HTR-8/SVneo (cell line): ENCODE data around the gene DLG2.

Experiments used
- DNase-seq: peaks from one replicate; pipeline ENCODE4 v3.0.0; 2011; ENCODE audit warnings: low spot score, mixed read lengths; ENCODE audit not compliant: insufficient read length
- FAIRE-seq: peaks from 2 replicates; lab custom pipeline; 2011; peaks lifted over from hg19 to GRCh38; lab: Jason Lieb, UNC

DLG2 gene

DNA sequence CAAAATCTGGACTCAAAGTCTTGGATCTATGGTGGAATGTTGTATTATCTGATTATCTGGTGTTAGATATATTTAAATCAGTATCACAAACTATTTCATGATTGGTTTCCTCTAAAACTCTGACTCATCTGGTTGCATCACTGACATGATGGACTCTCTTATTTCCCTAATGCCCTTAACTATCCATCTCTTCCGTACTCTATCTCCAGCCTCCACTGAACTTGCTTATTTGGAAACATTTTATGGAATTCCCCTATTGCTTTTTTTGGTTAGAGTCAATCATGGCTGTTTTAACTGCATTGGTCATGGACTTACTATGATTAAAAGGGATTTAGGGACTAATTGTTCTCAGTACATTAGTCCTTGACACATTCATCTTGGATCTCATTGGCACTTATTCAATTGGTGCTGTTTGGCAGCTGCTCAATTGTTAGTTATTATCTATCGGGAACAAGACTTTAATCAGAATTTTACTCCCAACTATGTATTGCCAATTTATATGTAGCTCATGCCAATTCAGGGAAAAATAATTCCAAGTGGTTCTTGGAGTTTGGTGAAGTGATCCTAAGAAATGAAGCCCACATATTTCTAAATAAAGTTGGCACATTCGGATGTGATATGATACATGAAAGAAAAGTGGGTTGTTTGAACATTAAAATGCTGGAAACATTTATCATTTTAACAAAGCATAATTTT, 1399.0 kb downstream of the DLG2 start:
- DNase-seq (no peak), FAIRE-seq (no peak)

DNA sequence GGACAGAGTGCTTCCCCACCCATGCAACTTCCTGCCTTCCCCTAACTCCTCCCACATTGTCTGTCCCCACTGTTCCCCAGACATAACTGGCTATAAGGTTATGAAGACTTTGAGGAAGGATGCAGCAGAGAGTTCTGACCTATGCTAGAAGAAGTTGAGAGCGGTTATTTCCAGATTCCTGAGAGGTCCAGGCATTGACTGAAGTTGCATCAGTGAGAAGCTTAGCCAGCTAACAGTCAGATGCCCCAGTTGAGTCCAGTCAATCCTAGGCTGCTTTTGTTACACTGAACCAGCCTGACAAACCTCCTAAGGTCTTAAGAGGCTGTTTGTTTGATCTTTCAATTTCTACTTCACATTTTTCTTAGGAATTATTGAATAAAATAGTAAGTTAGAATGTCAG, 1403.1 kb downstream of the DLG2 start:
- FAIRE-seq (no peak), DNase-seq (no peak)

DNA sequence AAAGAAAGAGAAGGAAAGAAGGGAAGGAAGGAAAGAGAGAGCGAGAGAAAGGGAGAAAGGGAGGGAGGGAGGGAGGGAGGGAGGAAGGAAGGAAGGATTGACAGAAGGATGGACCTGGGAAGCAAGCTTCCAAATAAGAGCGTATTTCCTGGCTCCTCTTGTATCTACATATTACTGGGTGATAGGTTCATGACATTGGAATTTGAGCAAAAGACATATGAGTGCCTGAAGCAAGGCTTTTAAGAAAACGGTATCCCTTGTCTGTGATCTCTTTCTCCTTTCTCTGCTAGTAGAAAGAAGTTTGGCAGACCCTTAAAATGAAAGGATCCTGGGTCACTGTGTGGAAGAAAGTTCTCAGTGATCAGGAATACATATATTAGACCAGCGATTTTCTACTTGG, 1408.8 kb downstream of the DLG2 start:
- DNase-seq (no peak), FAIRE-seq (no peak)

DNA sequence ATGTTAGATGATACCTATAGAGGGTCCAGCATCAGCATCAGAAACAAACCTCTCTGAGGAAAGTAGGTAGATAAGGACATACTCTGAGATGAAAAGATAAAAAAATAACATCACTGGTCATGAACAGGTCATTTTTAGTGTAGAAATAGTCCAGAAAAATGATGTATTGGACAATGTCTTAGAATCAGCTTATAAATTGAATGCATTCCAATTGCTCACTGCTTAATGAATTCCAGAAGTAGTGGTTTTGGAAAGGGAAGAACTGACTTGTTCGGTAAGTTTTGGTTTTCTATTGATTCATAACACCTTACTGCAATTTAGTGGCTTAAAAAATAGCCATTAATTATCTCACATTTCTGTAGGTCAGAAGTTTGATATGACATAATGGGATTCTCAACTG, 1411.5 kb downstream of the DLG2 start:
- DNase-seq (no peak), FAIRE-seq (no peak)

DNA sequence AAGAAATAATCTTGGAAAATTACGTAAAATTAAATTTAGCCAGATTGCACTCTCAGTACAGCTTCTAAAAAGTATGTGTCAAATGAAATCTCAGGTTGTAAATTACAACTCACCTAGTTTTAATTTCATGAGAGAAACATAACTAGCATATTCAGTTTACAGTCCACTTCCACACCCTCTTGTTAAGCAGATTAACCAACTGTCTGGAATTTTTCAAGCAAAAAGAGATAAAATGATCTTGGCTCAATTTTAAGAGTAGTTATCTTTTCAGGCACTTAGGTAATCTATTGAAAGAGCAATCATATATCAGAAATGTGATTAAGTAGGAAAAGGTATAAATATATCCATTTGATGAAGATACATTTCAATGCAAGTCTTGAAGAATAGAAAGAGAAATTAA, 1412.6 kb downstream of the DLG2 start:
- no peak for DNase-seq
- FAIRE-seq = no peak

DNA sequence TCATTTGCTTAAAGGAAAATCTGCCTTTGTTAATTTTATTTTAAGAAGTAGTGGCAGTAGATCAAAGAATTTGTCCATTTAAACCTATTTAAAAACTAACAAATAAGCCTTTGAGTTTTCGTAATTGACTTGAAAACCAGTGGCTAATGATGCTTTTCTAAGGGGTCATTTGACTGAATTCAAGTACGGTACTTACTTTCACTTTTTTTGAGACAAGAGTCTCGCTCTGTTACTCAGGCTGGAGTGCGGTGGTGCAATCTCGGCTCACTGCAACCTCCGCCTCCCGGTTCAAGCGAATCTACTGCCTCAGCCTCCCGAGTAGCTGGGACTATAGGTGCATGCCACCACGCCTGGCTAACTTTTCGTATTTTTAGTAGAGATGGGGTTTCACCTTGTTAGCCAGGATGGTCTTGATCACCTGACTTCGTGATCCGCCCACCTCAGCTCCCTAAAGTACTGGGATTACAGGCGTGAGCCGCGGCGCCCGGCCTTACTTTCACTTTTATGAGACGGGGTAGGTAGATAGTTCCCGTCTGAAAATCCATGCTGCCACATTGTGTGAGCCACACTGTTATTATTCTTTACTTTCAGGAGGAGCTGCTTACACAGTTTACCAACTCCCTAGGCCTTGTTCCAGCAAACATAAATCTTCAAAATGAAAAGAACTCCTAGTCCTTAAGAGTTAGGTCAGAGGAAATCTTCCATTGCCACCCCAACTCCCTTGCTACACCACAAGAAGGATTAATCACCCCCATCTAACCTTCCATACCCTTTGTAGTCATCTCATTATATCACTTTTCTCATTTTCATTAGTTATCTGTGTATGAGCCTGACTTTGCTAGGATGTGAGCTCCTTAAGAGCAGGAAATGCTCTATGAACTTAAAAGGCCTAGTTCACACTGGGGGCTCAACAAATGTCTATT, 1414.4 kb downstream of the DLG2 start:
- DNase-seq (no peak), FAIRE-seq (no peak)

DNA sequence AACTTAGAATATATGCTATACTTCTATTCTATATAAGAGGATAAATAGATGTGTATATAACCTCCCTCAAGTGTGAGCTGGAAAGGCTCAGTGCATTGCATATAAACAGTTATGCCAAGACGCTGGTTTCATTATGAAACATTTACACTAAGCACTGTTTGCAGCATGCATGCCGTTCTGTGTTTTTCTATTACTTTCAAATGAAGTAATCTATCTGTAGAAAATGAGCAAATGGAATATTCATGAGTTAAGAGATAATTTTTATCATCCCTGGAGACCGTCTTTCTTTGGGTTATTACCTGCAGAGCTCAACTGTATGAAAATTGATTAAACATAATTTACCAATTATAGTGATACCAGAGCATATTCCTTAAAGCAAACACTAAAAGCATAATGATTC, 1415.2 kb downstream of the DLG2 start:
- FAIRE-seq (no peak), DNase-seq (no peak)

DNA sequence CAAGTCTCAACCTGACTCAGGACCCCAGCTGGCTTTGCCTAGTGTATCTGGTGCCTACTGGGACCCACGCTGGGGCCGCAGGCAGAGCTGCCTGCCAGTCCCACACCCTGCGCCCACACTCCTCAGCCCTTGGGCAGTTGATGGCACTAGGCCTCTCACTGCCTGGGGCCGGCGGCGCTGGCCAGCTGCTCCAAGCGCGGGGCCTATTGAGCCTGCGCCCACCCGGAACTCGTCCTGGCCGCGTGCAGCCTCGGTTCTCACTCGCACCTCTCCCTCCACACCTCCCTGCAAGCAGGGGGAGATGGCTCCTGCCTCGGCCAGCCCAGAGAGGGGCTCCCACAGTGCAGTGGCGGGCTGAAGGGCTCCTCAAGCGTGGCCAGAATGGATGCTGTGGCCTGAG, 1432.4 kb downstream of the DLG2 start:
- no peak for FAIRE-seq

DNA sequence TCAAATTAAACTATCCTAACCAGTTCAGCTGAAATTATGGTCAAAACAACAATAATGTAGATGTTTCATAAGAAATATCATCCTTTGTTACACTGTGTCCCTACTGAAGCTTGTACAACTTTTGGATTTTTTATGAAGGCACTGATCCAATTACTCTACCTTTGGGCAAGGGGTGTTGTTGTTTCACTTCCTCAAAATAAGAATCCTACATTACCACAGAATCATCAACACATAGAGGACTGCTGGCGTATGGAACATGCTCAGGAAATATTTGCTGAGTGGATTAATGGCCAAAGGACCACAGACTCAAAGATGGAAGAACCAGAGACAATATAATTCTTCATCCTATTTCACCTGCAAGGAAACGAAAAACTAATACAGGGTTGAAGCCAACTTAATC, 1433.4 kb downstream of the DLG2 start:
- no peak for DNase-seq
- no peak for FAIRE-seq

More for the DNA sequence above, 1432.4 kb downstream of the DLG2 start:
- no peak for DNase-seq

DNA sequence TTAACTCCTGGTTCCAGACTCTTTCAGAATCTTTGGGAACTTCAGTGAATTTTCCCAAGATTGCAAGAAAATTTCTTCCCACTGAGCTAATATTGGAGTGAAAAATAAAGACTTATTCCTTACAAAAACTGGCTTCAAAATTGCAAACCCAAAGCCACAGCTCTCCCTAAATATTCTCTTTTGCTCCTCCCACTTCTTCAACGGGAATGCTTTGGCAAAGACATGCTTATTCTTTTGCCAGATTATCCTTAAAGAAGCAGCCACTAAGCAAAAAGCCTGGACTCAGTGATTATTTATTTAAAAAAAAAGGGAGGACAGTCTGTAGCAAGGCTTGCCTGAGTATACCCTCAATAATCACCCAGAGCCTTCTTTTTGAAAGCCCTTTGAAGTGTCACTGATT, 1438.6 kb downstream of the DLG2 start:
- FAIRE-seq = no peak
- DNase-seq = no peak

DNA sequence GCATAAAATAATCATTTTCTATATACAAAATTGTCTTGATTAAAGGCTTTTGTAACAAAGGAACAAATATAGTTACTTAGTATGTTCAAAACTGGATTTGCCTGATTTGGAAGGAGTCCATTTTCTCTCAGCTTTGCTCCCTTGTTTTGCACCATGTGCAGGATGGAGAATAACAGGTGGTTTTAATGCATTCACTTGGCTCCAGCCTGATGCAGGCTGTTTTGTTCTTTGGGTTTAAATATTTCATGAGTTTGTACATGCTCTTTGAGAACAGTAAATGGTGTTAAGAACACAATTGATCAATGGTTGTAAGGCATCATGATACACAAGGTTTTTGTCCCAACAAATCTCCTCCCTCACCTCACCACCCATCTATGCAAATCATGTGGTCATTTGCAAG, 1454.1 kb downstream of the DLG2 start:
- DNase-seq (no peak), FAIRE-seq (no peak)

DNA sequence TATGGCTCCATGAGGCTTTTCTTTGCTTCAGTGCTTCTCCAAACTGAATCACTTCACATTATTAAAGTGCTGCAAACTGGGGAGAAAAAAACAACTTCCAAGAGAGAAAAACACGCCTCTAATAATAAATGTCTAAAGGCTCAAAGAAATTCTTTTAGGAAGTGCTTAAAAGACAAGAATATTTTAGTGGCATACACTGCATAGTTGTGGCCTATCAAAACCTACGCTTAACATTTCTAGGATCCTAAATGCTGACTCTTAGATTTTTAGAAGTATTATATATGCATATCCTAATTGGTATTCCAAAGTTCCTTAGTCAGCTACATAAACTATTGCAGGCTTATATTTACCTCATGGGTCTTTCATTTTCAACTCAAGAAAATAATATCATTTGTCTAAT, 1462.0 kb downstream of the DLG2 start:
- DNase-seq (no peak), FAIRE-seq (no peak)

DNA sequence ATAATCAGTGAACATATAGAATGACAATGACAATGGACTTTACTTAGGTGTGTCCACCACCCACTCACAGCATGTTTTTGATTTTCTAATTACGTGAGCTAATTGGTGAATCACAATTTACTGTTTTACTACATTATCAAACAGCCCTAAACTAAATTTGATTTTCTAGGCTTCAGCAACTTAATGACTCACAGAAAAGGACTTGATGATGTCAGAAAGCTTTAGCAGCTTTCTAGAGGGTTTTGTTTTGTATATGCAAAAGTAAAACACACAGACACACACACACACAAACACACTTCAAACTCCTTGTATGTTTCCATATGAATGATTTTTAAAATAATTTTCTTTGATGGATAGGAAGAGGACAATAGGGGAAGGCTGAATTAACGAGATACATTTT, 1462.4 kb downstream of the DLG2 start:
- FAIRE-seq (no peak), DNase-seq (no peak)

DNA sequence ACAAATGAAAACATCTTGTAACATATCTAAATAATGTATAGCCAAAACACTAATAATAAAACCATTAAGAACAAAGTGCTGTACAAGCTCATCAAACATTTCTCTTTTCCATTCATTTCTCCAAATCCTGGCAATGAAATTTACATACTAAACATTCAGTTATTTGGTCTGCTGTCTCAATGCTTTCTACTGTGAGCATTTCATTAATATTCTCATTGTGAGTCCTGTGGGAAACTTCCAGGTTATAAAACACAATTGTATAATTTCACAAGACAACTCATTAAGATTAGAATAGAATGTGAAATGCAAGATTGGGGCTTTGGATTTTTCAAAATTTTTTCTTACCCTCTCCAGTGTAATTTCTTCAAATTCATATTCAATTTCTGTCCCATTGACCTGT, 1464.0 kb downstream of the DLG2 start:
- FAIRE-seq = no peak
- DNase-seq = no peak

DNA sequence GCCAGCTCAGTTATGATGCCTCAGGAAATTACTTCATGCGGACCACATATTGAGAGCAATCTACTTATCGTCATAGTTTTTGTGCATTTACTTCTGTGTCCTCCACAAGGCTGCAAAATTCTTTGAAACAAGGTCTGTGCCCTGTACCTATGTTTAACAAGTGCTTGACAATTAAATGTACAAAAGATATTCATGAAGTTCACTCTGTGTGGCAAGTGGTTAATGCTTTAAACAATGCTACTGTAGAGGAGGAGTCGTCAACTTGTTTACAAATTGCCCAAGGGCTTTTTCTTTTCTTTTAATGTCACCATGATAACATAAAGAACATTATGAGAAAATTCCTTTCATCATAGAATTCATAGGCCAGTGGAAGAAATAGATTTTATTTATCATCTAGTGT, 1469.5 kb downstream of the DLG2 start:
- DNase-seq (no peak), FAIRE-seq (no peak)

DNA sequence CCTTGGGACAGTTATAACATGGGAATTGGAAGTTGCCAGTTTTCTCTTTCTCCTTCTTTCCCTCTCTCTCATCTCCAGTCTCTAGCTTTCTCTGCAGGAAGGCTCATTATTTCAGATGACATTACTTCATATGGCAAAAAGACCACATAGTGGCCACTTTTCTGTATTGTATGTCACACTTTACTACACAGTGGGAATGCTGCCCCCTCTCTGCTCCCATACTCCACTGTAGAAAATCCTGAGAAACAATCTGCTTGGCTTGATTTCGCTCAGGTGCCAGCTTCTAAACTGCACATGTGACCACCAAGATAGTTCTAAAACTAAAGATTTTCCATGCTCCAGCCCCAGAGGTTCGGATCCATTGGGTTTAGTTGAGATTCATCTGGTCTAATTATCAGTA, 1480.3 kb downstream of the DLG2 start:
- DNase-seq (no peak), FAIRE-seq (no peak)

DNA sequence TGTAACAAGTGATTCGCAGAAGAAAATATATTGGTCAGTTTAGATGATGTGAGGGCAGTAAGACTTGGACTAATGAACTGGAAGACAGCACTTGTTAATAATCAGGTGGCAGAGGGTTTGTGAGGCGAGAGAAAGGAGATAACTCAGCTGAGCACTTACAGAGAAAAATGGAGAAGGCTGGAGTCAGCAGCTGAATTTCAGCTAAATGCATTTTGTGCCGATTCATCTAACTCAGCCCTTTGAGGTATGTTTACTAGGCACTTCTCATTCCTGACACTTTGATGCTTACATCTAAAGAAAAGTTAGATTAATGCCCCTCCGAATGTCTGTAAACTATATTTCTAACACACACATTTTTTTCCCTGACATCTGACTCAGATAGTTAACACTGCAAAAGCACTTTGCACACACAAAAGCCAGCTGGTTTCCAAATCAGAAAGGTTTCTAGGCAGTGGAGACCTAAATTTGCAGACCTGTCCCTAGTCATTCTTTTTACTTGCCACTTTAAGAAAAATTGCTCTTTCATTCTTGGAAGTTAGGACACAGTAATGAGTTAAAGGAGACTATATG, 1481.4 kb downstream of the DLG2 start:
- FAIRE-seq (no peak), DNase-seq (no peak)

DNA sequence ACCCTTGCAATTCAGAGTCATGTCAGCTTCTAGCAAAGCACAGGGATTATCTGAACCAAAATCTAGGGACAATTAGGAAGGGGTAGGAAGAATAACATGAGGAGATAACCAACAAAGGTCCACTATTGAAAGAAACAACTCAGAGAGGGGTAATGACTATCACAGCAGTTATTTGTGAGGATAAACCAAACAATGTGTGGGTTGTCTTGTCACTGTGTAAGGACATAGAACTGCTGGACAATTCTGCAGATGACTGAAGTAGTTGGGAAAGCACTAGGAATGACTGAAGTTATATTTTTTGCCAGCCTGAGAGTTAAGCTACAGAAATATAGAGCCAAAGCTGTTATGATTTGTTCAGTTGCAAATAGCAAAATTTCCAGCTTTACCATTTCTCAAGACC, 1482.6 kb downstream of the DLG2 start:
- DNase-seq (no peak), FAIRE-seq (no peak)

DNA sequence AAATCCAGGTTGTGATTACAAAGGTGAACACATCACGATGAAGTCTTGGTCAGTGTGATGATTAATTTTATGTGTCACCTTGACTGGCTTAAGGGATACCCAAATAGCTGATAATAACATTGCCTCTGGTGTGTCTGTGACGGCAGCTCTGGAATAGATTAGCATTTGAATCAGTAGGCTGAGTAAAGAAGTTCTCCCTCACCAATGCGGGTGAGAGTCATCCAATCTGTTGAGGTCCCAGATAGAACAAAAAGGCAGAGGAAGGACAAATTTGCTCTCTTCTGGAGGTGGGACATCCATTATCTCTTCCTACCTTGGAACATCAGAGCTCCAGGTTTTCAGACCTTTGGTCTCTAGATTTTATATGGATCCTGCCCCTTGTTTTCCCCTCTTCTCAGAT, 1484.7 kb downstream of the DLG2 start:
- FAIRE-seq = no peak
- DNase-seq = no peak

DNA sequence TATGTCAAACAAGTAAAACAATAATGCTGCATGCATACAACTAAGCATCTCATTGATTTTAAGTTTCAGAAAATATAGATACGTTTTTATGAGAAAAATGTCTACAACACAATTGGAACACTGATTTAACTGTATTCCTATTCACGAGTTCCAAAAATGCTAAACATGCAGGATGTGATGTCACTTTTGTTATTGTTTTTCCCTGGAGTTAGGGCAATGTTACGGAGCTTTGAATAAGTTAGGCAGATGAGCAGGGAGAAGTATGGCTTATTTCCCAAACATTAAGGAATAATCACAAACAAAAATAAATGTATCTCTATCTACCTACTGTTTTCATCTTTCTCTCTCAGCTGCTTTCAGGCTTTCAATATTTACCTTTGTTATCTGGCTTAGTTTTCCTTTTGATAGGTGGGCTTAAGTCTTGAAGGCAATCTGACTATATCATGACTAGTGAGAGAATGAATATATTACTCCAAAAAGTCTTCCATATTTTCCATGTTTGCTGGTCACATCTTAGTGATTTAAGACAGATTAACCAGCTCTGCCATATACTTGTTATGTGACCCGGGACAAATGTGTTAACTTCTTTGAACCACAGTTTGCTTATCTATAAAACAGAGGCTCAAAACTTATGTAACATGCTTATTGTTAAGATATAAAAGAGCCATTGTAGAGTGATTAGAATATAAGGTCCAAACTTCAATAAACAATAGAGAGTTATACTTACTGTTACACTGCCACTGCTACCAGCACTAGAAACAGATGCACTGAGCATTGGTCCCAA, 1486.6 kb downstream of the DLG2 start:
- FAIRE-seq (no peak), DNase-seq (no peak)

DNA sequence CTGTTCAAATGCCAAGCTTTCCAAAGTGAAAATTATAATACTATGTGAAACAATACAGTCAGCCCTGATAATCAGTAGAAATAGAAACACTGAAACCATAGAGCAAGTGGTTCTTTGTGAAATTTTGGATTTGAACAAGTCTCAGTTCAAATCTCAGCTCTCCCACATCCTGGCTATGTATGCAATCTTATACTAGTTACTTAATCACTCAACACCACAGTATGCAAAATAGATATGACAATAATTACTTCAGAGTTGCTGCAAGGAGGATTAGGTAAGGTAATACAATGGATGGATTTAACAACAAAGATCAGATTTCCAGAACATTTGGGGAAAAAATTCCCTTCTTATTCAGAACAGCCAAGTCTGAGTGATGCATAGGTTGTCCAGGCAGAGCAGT, 1489.2 kb downstream of the DLG2 start:
- DNase-seq = no peak
- no peak for FAIRE-seq
